ENCODE measurements around the gene MAP2K4.

MAP2K4 gene

DNA sequence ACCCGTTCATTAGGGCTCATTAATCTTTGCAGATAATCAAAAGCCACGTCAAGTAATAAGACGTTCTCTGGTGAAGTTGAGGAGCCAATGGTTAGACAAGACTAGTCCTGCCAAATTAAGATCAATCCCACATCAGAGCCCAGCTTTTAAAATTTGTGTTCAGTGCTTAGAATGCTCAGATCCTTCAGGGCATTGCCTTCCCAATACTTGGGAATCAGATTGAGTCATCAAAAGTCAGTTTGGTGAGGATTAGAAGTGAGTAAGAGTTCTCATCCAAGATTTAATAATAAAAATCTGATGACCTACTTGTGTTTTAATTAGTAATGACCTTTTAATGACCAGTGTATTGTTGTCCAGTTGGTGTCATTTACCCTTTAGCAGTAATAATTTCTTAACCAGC is 19.8 kb downstream of the MAP2K4 start:
- DNase-seq: no peak

GRCh38 chr17:12041312-12041711 is 20.6 kb downstream of the MAP2K4 start:
- no peak for DNase-seq

- DNase-seq: no peak
Measured at GRCh38 chr17:12043702-12044101, 23.0 kb downstream of the MAP2K4 start.

GRCh38 chr17:12046786-12047185 is 26.1 kb downstream of the MAP2K4 start:
- DNase-seq: no peak

DNA sequence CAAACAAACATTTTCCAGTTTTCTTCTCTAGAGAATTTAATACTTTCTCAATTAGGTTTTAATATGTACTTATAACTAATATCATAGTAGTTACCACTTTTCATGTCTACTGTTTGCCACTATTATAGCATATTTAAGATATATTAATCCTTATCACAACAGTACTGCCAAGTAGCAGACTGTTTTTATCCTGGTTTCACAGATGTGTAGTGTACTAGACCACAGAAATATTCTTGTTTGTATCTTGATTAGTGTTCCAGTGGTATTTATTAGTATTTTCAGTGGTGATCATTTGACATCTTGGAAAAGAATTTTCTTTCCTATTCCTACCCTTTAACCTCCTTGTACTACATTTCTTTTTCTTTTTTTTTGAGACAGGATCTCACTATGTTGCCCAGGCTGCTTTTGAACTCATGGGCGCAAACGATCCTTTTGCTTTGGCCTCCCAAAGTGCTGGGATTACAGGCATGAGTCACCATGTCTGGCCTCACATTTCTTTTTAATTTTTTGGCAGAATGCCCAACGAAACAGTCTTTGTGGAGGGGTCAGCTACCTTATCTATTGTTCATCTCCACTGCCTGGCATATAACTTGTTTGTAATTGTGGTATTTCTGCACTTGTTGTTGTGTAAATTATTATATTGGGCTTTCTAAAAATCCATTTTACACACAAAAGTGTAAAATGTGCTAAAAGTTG is 27.2 kb downstream of the MAP2K4 start:
- no peak for DNase-seq

DNA sequence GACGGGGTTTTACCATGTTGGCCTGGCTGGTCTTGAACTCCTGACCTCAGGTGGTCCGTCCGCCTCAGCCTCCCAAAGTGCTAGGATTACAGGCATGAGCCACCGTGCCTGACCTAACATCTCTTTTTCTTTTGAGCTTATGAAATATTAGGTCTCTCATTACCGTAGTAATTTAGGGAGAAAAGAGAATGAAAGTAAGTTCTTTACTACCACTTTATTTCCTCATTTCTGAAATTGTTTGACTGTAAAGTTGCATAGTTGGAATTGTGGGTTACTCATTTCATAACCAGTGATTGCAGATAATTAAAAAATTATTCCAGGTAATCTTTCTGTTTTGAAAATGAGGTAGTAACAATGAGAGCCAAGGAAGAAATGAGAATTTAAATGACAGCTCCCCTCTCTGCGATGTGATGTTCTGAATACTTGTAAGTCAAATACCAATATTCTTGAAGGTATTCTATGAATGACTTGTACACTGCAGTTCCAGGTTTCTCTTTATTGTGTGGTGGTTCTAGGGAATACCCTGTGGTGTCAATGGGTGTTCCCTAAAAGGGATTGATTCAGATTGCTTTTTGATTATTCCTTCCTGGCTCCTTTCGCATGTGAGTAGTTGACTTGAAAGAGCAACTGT is 28.3 kb downstream of the MAP2K4 start:
- DNase-seq: no peak

- no peak for DNase-seq
Measured at GRCh38 chr17:12050646-12051225, 30.1 kb downstream of the MAP2K4 start.

DNA sequence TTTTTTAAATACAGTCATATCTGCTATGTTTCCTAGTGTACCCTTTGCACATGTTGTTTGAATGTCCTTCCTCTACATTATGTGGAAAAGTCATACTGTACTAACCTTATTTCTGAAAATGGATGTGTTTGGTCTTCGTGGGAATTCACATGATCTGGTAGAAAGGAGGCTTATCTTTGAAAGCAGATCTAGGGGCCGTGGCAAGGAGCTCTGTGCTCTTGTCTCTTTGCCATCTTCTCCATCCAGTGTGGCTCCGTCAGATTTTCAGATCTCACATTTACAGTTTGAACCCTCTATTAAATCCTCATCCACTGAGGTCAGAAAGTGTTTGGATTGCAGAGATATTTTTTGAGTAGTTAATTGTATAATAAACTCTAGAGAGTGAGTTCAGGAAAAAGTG is 32.9 kb downstream of the MAP2K4 start:
- no peak for DNase-seq

DNA sequence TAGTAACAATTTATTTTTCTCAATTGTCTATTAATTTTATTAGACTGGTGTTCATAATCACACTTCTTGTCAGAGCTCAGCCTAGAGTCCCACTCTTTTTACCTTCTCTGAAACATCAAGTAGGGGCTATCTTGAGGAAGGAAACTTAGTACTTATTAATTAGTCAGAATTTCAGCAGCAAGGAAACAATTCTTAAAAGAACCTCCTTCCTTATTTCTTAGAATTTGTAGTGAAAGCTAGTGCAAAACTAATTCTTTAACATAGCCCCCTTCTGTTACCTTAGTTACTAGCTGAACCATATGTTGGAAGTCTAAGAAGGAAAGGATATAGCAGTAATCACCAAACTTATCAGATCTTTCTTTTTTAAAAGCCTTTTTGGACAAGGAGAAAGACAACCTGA is 35.2 kb downstream of the MAP2K4 start:
- no peak for DNase-seq

DNA sequence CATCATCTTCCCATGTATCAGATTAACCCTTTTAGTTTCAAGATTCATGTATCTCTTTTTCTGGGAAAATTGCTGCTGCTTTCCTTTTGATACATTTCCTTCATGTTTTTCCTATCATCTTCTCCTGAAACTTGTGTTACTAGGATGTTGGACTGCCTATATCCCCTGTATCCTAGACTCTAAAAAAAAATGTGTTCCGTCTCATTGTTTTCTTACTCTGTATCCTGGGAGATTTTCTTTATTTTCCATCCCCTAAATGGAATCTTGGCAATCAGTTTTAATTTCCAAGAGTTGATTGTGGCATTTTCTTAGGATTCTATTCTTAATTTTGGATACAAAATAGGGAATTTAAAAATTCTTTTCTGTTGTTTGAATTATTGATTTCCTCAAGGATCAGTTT is 36.8 kb downstream of the MAP2K4 start:
- no peak for DNase-seq

GRCh38 chr17:12058535-12058934 is 37.9 kb downstream of the MAP2K4 start:
- DNase-seq: no peak

DNA sequence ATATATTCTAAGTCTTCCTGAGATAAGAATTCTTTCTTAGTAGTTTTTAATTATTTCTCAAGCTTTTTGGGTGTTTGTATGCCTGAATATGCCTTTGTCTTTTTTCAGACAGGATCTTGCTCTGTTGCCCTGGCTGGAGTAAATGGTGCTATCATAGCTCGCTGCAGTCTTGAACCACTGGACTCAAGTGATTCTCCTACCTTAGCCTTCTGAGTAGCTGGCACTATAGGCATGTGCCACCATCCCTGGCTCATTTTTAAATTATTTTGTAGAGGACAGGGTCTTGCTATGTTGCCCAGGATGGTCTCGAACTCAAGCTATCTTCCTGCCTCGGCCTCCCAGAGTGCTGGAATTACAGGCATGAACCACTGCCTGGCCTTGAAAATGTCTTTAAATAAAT is 41.6 kb downstream of the MAP2K4 start:
- no peak for DNase-seq

- no peak for DNase-seq
Measured at GRCh38 chr17:12064395-12064794, 43.7 kb downstream of the MAP2K4 start.

- DNase-seq: no peak
Measured at GRCh38 chr17:12067485-12067884, 46.8 kb downstream of the MAP2K4 start.

DNA sequence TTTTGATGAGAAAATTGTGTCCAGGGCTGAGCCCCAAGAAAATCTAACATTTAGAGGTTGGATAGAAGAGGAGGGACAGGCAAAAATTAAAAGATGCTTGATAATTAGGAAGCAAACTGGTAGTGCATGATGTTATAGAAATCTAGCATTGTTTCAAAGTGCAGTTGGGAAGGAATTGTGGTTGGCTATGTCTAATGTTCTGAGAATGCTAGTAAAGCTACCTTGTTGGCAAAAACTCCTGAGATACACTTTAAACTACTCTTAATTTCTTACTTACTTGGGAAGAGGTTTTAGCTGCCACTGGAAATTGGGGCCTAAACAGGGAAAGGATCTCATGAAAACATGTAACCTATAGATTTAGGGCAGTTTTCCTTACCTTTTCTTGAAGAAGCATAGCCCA is 48.3 kb downstream of the MAP2K4 start:
- DNase-seq: no peak

DNA sequence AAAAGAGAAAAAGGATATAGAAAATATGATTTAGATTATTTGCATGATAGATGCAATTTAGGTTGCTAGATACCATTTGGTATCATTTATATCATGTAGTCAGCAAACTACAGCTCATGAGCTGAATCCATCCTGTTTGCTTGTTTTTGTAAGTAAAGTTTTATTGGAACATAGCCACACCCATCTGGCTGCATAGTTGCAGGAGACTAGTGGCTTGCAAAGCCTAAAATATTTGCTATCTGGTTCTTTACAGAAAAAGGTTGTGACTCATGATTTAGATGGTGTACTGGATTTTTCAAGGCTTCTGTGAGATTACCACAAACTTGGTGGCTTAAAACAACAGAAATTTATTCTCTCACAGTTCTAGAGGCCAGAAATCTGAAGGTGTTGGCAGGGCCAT is 49.9 kb downstream of the MAP2K4 start:
- no peak for DNase-seq

DNA sequence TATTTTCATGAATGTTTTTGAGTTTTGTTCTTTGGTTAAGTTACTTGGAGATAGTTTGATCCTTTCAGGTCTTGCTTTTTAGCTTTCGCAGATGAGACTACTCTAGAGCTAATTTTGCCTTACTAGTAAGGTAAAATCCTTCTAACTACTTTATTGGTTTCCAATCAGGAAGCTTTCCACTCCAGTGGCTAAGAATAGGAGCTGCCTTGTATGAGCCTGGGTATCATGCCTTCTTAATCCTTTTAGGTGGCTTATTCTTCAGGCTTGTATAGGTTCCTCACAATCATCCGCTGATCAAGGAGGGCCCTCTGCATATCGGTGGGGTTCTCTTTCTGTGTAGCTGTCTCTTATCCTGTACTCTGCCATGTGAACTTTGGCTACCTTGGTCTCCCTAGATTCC is 53.7 kb downstream of the MAP2K4 start:
- no peak for DNase-seq

DNA sequence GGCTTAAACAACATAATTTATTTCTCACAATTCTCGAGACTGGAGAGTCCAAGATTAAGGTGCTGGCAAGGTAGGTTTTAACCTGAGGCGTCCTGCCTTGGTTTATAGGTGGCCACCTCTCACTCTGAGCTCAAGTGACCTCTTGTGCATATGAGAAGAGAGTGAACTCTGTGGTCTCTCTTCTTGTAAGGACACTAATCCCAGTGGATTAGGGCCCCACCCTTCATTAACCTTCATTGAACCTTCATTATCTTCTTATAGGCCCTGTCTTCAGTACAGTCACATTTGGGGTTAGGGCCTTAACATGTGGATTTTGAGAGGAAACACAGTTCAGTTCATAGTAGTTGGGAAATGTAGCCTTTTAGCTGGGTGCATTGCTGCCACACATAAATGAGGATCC is 57.1 kb downstream of the MAP2K4 start:
- no peak for DNase-seq

- DNase-seq: no peak
Measured at GRCh38 chr17:12078791-12079190, 58.1 kb downstream of the MAP2K4 start.

GRCh38 chr17:12081720-12082119 is 61.0 kb downstream of the MAP2K4 start:
- DNase-seq: no peak

DNA sequence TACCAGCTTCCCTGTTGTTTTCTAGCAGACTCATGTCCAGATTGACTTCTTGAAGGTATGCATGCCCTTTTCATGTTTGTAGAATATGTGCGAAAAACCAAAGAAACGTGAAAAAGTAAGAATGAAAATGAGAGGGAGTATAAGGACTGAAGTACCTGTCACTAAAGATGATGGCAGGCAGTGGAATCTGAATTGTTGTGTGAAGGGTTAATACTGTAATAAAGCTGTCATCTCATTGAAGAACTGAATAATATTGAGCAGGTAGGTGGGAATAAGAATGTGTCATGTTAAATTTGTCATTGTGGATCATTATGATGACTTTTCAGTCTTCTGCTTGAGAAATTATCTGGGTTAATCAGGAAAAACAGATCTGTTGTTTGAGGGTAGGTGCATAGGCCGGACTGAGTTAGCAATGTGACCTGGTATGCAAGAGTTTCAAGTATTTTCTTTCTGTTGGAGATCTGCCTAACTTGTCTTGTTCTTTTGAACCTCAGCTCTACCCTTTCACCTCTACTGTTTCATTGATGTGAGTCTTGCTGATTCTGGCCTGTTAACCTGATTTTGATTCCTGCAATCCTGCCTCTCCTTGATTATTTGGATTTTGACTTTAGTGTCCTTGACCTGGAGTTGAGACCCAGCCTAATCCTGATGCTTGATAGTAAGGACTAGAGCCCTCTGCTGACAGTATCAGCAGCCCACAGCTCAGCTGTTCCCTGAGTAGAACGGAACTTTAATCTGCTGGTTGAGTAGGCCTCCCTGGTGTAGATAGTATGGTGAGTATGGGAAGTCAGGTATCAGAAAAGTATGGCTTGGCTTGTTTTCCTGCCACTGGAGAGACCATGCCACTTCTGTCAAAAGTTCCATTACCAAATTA is 64.6 kb downstream of the MAP2K4 start:
- no peak for DNase-seq

- DNase-seq: no peak
Measured at GRCh38 chr17:12088035-12088434, 67.4 kb downstream of the MAP2K4 start.

GRCh38 chr17:12089809-12090384 is 69.2 kb downstream of the MAP2K4 start:
- no peak for DNase-seq

Measured in DMS 273 treated with DMSO at 0.1 percent for 48 hours (cell line).